HFF-Myc (cell line): ENCODE results near the gene ABCC2.
"Not testable (repeated sequence)": the region's sequence is repeated elsewhere in the genome, so short reads cannot be mapped to it uniquely, and the experiment has no call there.

Experiments used
- DNase-seq: peaks from one replicate; pipeline ENCODE4 v3.0.0-alpha.2; 2011; ENCODE audit warnings: low read depth; ENCODE audit errors: extremely low read depth
- H3K4me3 ChIP-seq: replicated peaks from 2 replicates; pipeline ENCODE4 v1.5.1; 2011; ENCODE audit warnings: low read depth, mild to moderate bottlenecking, control low read depth, low read length
- CTCF ChIP-seq: IDR thresholded peaks from 2 replicates; pipeline ENCODE4 v1.5.1; 2012; ENCODE audit warnings: mild to moderate bottlenecking, low read depth, low read length, control low read depth; ENCODE audit errors: missing control alignments

The ABCC2 gene

GRCh38 chr10:99859585-99859984 lies 77.1 kb downstream of the ABCC2 start:
- peak; percentile 14 for TF ChIP-seq CTCF
- H3K4me3 ChIP-seq = no peak overlapping the region
- no peak for DNase-seq

- no peak for TF ChIP-seq CTCF
- H3K4me3 ChIP-seq = no peak overlapping the region
- no peak for DNase-seq
Measured at GRCh38 chr10:99860466-99860865, 78.0 kb downstream of the ABCC2 start.

GRCh38 chr10:99863535-99864240 lies 81.2 kb downstream of the ABCC2 start:
- not testable (repeated sequence) for H3K4me3 ChIP-seq
- DNase-seq = peak; percentile 74

GRCh38 chr10:99867250-99867649 lies 84.8 kb downstream of the ABCC2 start:
- DNase-seq = not testable (repeated sequence)

DNA sequence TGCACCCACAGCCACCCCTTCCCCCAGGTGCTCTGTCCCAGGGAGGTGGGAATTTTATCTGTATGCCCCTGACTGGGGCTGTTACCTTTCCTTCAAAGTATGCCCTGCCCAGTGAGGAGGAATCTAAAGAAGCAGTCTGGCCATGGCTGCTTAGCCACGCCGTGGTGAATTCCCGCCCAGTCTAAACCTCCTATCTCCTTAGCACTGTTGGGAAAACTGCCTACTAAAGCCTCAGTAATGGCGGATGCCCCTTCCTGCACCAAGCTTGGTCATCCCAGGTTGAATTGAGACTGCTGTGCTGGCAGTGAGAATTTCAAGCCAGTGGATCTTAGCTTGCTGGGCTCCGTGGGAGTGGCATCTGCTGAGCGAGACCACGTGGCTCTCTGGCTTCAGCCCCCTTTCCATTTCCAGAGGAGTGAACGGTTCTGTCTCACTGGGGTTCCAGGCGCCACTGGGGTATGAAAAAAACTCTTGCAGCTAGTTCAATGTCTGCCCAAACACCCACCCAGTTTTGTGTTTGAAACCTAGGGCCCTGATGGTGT lies 87.2 kb downstream of the ABCC2 start:
- no peak for DNase-seq
- TF ChIP-seq CTCF = no peak
- no peak overlapping the region for H3K4me3 ChIP-seq

More at GRCh38 chr10:99867250-99867649, 84.8 kb downstream of the ABCC2 start:
- not testable (repeated sequence) for H3K4me3 ChIP-seq

DNA sequence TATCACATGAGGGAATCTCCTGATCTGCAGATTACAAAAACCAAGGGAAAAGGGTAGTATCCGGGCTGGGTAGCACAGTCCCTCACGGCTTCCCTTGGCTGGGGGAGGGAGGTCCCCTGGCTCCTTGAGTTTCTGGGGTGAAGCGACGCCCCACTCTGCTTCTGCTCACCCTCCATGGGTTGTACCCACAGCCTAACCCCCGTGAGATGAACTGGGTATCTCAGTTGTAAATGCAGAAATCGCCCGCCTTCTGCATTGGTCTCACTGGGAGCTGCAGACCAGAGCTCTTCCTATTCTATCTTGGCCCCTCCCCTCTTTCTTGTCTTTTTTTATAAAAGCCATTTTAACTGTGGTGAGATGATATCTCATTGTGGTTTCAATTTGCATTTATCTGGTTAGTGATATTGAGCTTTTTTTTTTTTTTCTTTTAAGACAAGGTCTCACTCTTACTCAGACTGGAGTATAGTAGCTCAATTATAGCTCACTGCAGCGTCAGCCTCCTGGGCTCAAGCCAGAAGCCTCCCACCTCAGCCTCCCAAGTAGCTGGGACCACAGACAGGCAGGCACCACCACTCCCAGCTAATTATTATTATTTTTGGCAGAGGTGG lies 87.8 kb downstream of the ABCC2 start:
- no peak for TF ChIP-seq CTCF
- H3K4me3 ChIP-seq = no peak overlapping the region
- no peak for DNase-seq

GRCh38 chr10:99872367-99873162 lies 90.1 kb downstream of the ABCC2 start:
- no peak for TF ChIP-seq CTCF
- DNase-seq = no peak
- H3K4me3 ChIP-seq = no peak overlapping the region
